K562 (cell line): ENCODE data around the gene MCM7. TPM values are rescaled to one million over a fixed set of nuclear protein-coding genes. Genes with fewer than 3 reads are reported as not detected.

Source experiments
- ARID2 ChIP-seq: fragments of 450-650 bp; IDR thresholded peaks from 2 replicates; pipeline ENCODE4 v1.6.1; 2017; ENCODE audit warnings: antibody characterized with exemption, mild to moderate bottlenecking
- BRF1 ChIP-seq: IDR thresholded peaks from 3 replicates; pipeline ENCODE4 v1.6.1; 2011; ENCODE audit warnings: borderline replicate concordance, mild to moderate bottlenecking; ENCODE audit not compliant: insufficient read length; ENCODE audit errors: extremely low read depth
- CBFB ChIP-seq: sonication (generic); formaldehyde crosslinking; IDR thresholded peaks from 2 replicates; pipeline ENCODE4 v1.4.0; 2020; ENCODE audit warnings: mild to moderate bottlenecking, missing genetic modification reagents
- CBX1 ChIP-seq: sonication (generic); IDR thresholded peaks from 2 replicates; pipeline ENCODE4 v1.6.1; 2016; ENCODE audit warnings: antibody characterized with exemption, low read depth, mild to moderate bottlenecking
- ELF1 ChIP-seq: fragments of 200-800 bp; sonication (Bioruptor generic); IDR thresholded peaks from 2 replicates; pipeline ENCODE4 v1.6.1; 2016; ENCODE audit warnings: missing genetic modification characterization, missing compliant biosample characterization
- ERF ChIP-seq: fragments of 450-650 bp; formaldehyde crosslinking; IDR thresholded peaks from 2 replicates; pipeline ENCODE4 v1.4.0; 2020; ENCODE audit warnings: mild to moderate bottlenecking, mixed read lengths
- GATAD2A ChIP-seq: fragments of 450-650 bp; IDR thresholded peaks from 2 replicates; pipeline ENCODE4 v1.6.1; 2017
- HNRNPLL ChIP-seq: fragments of 200-400 bp; formaldehyde crosslinking; IDR thresholded peaks from 2 replicates; pipeline ENCODE4 v1.6.1; 2017; ENCODE audit warnings: low read length, low read depth, mild to moderate bottlenecking; ENCODE audit not compliant: poor library complexity, severe bottlenecking
- MECOM ChIP-seq: fragments of 250-450 bp; sonication (Bioruptor Pico); IDR thresholded peaks from 2 replicates; pipeline ENCODE4 v1.8.0; 2022; ENCODE audit warnings: inconsistent platforms
- PML ChIP-seq: IDR thresholded peaks from 2 replicates; pipeline ENCODE4 v1.6.1; 2012; ENCODE audit warnings: low read length, inconsistent platforms
- RAD51 ChIP-seq: fragments of 450-650 bp; IDR thresholded peaks from 2 replicates; pipeline ENCODE4 v1.7.1; 2016; ENCODE audit warnings: low read depth, mild to moderate bottlenecking, borderline replicate concordance
- SIN3B ChIP-seq: fragments of 450-650 bp; IDR thresholded peaks from 2 replicates; pipeline ENCODE4 v1.6.1; 2017; ENCODE audit warnings: low read depth, mild to moderate bottlenecking, moderate library complexity
- SOX6 ChIP-seq: fragments of 450-650 bp; IDR thresholded peaks from 2 replicates; pipeline ENCODE4 v1.6.1; 2014; ENCODE audit warnings: mild to moderate bottlenecking
- ZNF133 ChIP-seq: fragments of 250-450 bp; sonication (Bioruptor Pico); IDR thresholded peaks from 2 replicates; pipeline ENCODE4 v1.4.0; 2020; ENCODE audit warnings: mild to moderate bottlenecking
- ZNF445 ChIP-seq: fragments of 250-450 bp; sonication (Bioruptor Pico); IDR thresholded peaks from 2 replicates; pipeline ENCODE4 v1.4.0; 2020; ENCODE audit warnings: low read depth, mild to moderate bottlenecking, moderate library complexity
- ZNF589 ChIP-seq: fragments of 200-800 bp; sonication (Bioruptor generic); IDR thresholded peaks from 2 replicates; pipeline ENCODE4 v1.6.1; 2016; ENCODE audit warnings: low read depth, missing genetic modification characterization, missing compliant biosample characterization
- ZNF668 ChIP-seq: fragments of 250-450 bp; sonication (Bioruptor Pico); IDR thresholded peaks from 2 replicates; pipeline ENCODE4 v1.8.0; 2022; ENCODE audit warnings: mild to moderate bottlenecking, inconsistent platforms
- ZNF780A ChIP-seq: fragments of 250-450 bp; sonication (Bioruptor Pico); IDR thresholded peaks from 2 replicates; pipeline ENCODE4 v1.5.0; 2021; ENCODE audit warnings: mild to moderate bottlenecking
- polyA plus RNA-seq, 8 experiments: library from polyadenylated mRNA; depleted of rRNA in 4 of 8; stranded (reverse) in 5 of 8; unstranded in 3 of 8; fragments of >200 nt; fragmentation: Nextera tagmentation in 2 of 8; fragmentation: Illumina TruSeq in 1 of 8; extraction: Ambion mirVana in 2 of 8; extraction: Trizol in 1 of 8; gene quantifications; 2 replicates each; pipeline versions ENCODE4 v1.2.1 to v1.2.3, GENCODE V29; 2011 to 2014; ENCODE audit warnings: inconsistent platforms in 1 of 8, missing spikeins in 1 of 8
- total RNA-seq, 7 experiments: library from RNA; depleted of rRNA in 6 of 7; stranded (reverse); fragments of >200 nt in 6 of 7; fragmentation: Illumina TruSeq in 2 of 7; extraction: Trizol in 2 of 7; gene quantifications; 2 replicates each; pipeline versions ENCODE4 v1.2.1 to v1.2.3, GENCODE V29; 2011 to 2021; ENCODE audit warnings: low replicate concordance in 1 of 7
- TF ChIP-seq, protein P1 (sequence below), 2 experiments: IDR thresholded peaks; 2 replicates each; pipeline ENCODE4 v1.6.1; 2011; ENCODE audit warnings: borderline replicate concordance in 1 of 2, control low read depth in 1 of 2, low read depth in 1 of 2, low read length in 1 of 2, mild to moderate bottlenecking in 1 of 2, mixed read lengths in 1 of 2, moderate library complexity in 1 of 2; ENCODE audit not compliant: insufficient read depth in 1 of 2, insufficient read length in 1 of 2, poor library complexity in 1 of 2, severe bottlenecking in 1 of 2; ENCODE audit errors: extremely low read depth in 1 of 2
- TF ChIP-seq, protein P2 (sequence below), 2 experiments: fragments of 250-450 bp in 1 of 2; fragments of 450-650 bp in 1 of 2; sonication (Bioruptor Pico) in 1 of 2; IDR thresholded peaks; 2 replicates each; pipeline versions ENCODE4 v1.6.1 to v1.8.0; 2016 to 2021; ENCODE audit warnings: mild to moderate bottlenecking in 2 of 2, moderate library complexity in 2 of 2, missing compliant biosample characterization in 1 of 2, missing genetic modification characterization in 1 of 2
- TF ChIP-seq, protein P3 (sequence below), 3 experiments: fragments of 200-800 bp in 1 of 3; fragments of 250-450 bp in 1 of 3; fragments of 450-650 bp in 1 of 3; sonication (Bioruptor Pico) in 1 of 3; sonication (Bioruptor generic) in 1 of 3; formaldehyde crosslinking in 1 of 3; IDR thresholded peaks; 2 replicates each; pipeline versions ENCODE4 v1.6.1 to v1.8.0; 2016 to 2022; ENCODE audit warnings: mild to moderate bottlenecking in 2 of 3, missing genetic modification characterization in 2 of 3, missing compliant biosample characterization in 1 of 3, moderate library complexity in 1 of 3
- TF ChIP-seq, protein P4 (sequence below): fragments of 450-650 bp; formaldehyde crosslinking; IDR thresholded peaks from 2 replicates; pipeline ENCODE4 v1.4.0; 2022; ENCODE audit warnings: missing genetic modification characterization

The MCM7 gene
- total and polyA plus RNA-seq, 9 of the 15 experiments (the other 6 are each of a cell fraction or from before 2014, with no cell fraction given) = 329 to 856 (median 437) TPM

DNA sequence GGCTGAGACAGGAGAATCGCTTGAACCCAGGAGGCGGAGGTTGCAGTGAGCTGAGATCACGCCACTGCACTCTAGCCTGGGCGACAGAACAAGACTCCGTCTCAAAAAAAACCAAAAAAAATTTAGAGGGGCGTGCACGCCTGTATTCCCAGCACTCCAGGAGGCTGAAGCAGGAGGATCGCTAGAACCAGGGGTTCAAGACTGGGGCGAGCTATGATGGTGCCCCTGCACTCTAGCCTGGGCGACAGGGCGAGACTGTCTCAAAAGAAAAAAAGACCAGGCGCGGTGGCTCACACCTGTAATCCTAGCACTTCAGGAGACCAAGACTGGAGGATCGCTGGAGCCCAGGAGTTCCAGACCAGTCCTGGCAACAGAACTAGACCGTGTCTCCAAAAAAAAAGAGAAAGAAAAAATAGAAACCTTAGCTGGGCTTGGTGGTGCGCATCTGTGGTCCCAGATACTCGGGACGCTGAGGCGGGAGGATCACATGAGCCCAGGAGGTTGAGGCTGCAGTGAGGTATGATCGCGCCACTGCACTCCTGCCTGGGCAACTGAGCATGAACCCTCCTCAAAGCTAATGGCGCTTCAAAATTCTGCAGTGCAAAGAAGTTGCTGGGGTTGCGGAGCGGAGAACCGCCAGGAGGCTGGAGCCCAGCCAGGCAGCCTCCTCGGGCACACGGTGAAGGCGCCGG, 25.2 kb upstream of the MCM7 start (continued):
- TF ChIP-seq ERF (CRISPR knock-in tag) (peak; percentile 75; the same call in 1 of the 2 replicates), ZNF780A (CRISPR knock-in tag) (no peak), RAD51 (0 out of 2 replicates have a peak, but pooled peaks have one; percentile 33), CBX1 (no peak), ZNF668 (CRISPR knock-in tag) (no peak), CBFB (CRISPR knock-in tag) (no peak), MECOM (CRISPR knock-in tag) (peak; percentile 32; the same call in 1 of the 2 replicates), ARID2 (no peak), BRF1 (no peak), ZNF589 (peak; percentile 64), GATAD2A (no peak), SOX6 (no peak), ZNF445 (CRISPR knock-in tag) (no peak), ELF1 (tag) (no peak), ZNF133 (CRISPR knock-in tag) (no peak), SIN3B (peak; percentile 70), PML (no peak), HNRNPLL (no peak)
- TF ChIP-seq, protein P1, sequence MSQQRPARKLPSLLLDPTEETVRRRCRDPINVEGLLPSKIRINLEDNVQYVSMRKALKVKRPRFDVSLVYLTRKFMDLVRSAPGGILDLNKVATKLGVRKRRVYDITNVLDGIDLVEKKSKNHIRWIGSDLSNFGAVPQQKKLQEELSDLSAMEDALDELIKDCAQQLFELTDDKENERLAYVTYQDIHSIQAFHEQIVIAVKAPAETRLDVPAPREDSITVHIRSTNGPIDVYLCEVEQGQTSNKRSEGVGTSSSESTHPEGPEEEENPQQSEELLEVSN (IDR thresholded peaks at IDR 0.05; ENCODE audit: borderline replicate concordance in 1 of 2, extremely low read depth in 1 of 2, insufficient read depth in 1 of 2, insufficient read length in 1 of 2, low read depth in 1 of 2, low read length in 1 of 2, poor library complexity in 1 of 2, severe bottlenecking in 1 of 2) = peak in 1 of 2 experiments; percentile 65
- TF ChIP-seq, protein P2, sequence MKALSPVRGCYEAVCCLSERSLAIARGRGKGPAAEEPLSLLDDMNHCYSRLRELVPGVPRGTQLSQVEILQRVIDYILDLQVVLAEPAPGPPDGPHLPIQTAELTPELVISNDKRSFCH (CRISPR knock-in tag; IDR thresholded peaks at IDR 0.05) = no peak
- TF ChIP-seq, protein P2 (tag; IDR thresholded peaks at IDR 0.05) = peak; percentile 62
- TF ChIP-seq, protein P3, sequence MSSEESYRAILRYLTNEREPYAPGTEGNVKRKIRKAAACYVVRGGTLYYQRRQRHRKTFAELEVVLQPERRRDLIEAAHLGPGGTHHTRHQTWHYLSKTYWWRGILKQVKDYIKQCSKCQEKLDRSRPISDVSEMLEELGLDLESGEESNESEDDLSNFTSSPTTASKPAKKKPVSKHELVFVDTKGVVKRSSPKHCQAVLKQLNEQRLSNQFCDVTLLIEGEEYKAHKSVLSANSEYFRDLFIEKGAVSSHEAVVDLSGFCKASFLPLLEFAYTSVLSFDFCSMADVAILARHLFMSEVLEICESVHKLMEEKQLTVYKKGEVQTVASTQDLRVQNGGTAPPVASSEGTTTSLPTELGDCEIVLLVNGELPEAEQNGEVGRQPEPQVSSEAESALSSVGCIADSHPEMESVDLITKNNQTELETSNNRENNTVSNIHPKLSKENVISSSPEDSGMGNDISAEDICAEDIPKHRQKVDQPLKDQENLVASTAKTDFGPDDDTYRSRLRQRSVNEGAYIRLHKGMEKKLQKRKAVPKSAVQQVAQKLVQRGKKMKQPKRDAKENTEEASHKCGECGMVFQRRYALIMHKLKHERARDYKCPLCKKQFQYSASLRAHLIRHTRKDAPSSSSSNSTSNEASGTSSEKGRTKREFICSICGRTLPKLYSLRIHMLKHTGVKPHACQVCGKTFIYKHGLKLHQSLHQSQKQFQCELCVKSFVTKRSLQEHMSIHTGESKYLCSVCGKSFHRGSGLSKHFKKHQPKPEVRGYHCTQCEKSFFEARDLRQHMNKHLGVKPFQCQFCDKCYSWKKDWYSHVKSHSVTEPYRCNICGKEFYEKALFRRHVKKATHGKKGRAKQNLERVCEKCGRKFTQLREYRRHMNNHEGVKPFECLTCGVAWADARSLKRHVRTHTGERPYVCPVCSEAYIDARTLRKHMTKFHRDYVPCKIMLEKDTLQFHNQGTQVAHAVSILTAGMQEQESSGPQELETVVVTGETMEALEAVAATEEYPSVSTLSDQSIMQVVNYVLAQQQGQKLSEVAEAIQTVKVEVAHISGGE (CRISPR knock-in tag; IDR thresholded peaks at IDR 0.05) = peak in 1 of 3 experiments; percentile 33; a peak in 1 of 6 replicates
- TF ChIP-seq, protein P4, sequence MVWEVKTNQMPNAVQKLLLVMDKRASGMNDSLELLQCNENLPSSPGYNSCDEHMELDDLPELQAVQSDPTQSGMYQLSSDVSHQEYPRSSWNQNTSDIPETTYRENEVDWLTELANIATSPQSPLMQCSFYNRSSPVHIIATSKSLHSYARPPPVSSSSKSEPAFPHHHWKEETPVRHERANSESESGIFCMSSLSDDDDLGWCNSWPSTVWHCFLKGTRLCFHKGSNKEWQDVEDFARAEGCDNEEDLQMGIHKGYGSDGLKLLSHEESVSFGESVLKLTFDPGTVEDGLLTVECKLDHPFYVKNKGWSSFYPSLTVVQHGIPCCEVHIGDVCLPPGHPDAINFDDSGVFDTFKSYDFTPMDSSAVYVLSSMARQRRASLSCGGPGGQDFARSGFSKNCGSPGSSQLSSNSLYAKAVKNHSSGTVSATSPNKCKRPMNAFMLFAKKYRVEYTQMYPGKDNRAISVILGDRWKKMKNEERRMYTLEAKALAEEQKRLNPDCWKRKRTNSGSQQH (CRISPR knock-in tag) = no peak
